CD4-positive, alpha-beta memory T cell (primary cell): ENCODE data around the gene MRPL34. TPM values are rescaled to one million over a fixed set of nuclear protein-coding genes. Genes with fewer than 3 reads are reported as not detected.
A peak's percentile ranks its signal among the peaks of the same experiment; 100 is the strongest.

Experiments
- CTCF ChIA-PET: fragments of 350-600 bp; sonication (Branson Sonifier 250); formaldehyde crosslinking; loops from one replicate; lab custom pipeline; 2021; ENCODE audit warnings: inconsistent platforms; ENCODE audit not compliant: partially characterized antibody; lab: Charles Lee
- POLR2A ChIA-PET: fragments of 350-600 bp; sonication (Branson Sonifier 250); formaldehyde crosslinking; loops from one replicate; lab custom pipeline; 2021; ENCODE audit not compliant: partially characterized antibody; lab: Charles Lee
- DNase-seq, 5 donors: peaks; one replicate each; pipeline versions ENCODE4 v3.0.0 to v3.0.0-alpha.2; 2020 to 2022; ENCODE audit warnings: mixed read lengths in 1 of 5
- H3K27ac ChIP-seq: one replicate; pipeline ENCODE4 v1.7.0; 2013; ENCODE audit warnings: low read depth, low read length
- H3K27me3 ChIP-seq: 2 replicates; pipeline ENCODE4 v1.7.0; 2013; ENCODE audit warnings: mild to moderate bottlenecking, low read length, moderate library complexity; ENCODE audit not compliant: insufficient read depth
- H3K36me3 ChIP-seq: 2 replicates; pipeline ENCODE4 v1.7.0; 2013; ENCODE audit warnings: mild to moderate bottlenecking, low read length, moderate library complexity; ENCODE audit not compliant: insufficient read depth
- H3K4me1 ChIP-seq: 2 replicates; pipeline ENCODE4 v1.7.0; 2013; ENCODE audit warnings: mild to moderate bottlenecking, low read length, moderate library complexity; ENCODE audit not compliant: insufficient read depth
- H3K4me3 ChIP-seq, 2 donors: one replicate each; pipeline ENCODE4 v1.7.0; 2013; ENCODE audit warnings: low read length in 2 of 2, mild to moderate bottlenecking in 1 of 2
- H3K9me3 ChIP-seq, 2 donors: one replicate each; pipeline ENCODE4 v1.7.0; 2013; ENCODE audit warnings: low read length in 2 of 2, control low read depth in 1 of 2; ENCODE audit not compliant: control insufficient read depth in 1 of 2
- H3K27ac Mint-ChIP-seq, 7 donors: one replicate each; pipeline ENCODE4 v1.8.0; 2020 to 2021; ENCODE audit warnings: mixed read lengths in 7 of 7, mild to moderate bottlenecking in 6 of 7, inconsistent platforms in 3 of 7, moderate library complexity in 3 of 7
- H3K27me3 Mint-ChIP-seq, 2 donors: one replicate each; pipeline ENCODE4 v1.8.0; 2020 to 2021; ENCODE audit warnings: mixed read lengths in 2 of 2
- H3K36me3 Mint-ChIP-seq, 2 donors: one replicate each; pipeline ENCODE4 v1.8.0; 2020 to 2021; ENCODE audit warnings: mixed read lengths in 2 of 2, inconsistent platforms in 1 of 2, mild to moderate bottlenecking in 1 of 2
- H3K4me1 Mint-ChIP-seq, 4 donors: one replicate each; pipeline ENCODE4 v1.8.0; 2020 to 2021; ENCODE audit warnings: mixed read lengths in 4 of 4, mild to moderate bottlenecking in 1 of 4
- H3K4me3 Mint-ChIP-seq, 8 donors: one replicate each; pipeline ENCODE4 v1.8.0; 2020 to 2021; ENCODE audit warnings: mixed read lengths in 8 of 8, mild to moderate bottlenecking in 7 of 8, moderate library complexity in 6 of 8, inconsistent platforms in 3 of 8
- H3K9me3 Mint-ChIP-seq, 8 donors: one replicate each; pipeline ENCODE4 v1.8.0; 2020 to 2021; ENCODE audit warnings: mixed read lengths in 8 of 8, mild to moderate bottlenecking in 5 of 8, inconsistent platforms in 3 of 8, moderate library complexity in 1 of 8
- intact Hi-C: fragments of 100-400 bp; cut with micrococcal nuclease; formaldehyde crosslinking; loops from one replicate; pipeline ENCODE4 v1.15.1; 2023
- polyA plus RNA-seq, 2 donors: library from polyadenylated mRNA; unstranded; fragments of 300-500 nt; fragmentation: Illumina TruSeq; gene quantifications; one replicate each; pipeline ENCODE4 v1.2.3, GENCODE V29; 2021
- total RNA-seq, 2 experiments: library from RNA; stranded (reverse); gene quantifications; one replicate each; pipeline ENCODE4 v1.2.3, GENCODE V29; 2021

The MRPL34 gene
- total and polyA plus RNA-seq, 4 experiments from 2014 or later: 69.4 to 250 (median 153) TPM

DNA sequence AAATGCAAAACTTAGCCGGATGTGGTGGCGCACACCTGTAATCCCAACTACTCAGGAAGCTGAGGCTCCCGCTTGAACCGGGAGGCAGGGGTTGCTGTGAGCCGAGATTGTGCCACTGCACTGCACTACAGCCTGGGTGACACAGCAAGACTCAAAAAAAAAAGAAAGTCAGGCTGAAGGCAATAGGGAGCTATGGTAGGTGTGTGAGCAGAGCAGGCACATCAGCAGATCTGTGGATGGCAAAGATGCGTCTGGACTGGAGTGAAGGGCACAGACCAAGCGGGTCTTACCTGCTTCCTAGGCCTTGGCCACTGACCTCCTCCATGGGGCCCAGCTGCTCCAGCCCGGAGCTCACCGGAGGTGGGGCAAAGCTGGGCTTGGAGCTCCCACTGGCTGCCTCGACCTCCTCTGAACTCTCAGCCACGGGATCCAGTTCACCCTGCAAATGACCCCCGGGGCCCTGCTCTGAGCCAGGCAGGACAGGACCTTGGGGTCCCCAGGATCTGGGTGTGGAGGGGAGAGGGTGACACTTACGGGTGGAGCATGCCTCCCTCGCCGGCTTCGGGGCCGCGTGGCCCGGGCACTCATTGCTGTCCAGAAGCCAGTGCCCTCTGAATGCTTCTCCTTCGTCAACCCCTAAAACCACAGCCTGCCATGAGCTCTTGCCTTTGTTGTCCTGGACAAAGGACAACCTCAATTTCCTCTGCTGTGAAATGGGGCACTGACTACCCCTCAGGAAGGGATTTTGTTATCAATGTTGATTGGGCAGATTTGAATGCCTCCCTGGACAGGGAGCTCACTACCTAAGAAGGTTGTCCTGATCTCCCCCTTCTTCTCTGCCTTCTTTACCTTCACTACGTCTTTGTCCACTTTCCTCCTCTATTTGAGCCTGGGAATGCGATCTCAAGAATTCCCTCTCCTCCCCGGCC, 41.7 kb upstream of the MRPL34 start:
- Mint-ChIP-seq H3K27ac (peak overlapping the region in 6 of 7 donors; percentile 7 to 92 (median 51)), H3K36me3 (peaks cover 0 to 10% of the 10 kb centered on the region in 2 donors), H3K4me1 (peaks cover 15 to 39% (median 31%) of the 10 kb centered on the region in 4 donors), H3K4me3 (no peak overlapping the region), H3K27me3 (peaks cover 1 to 2% of the 10 kb centered on the region in 2 donors), H3K9me3 (no peaks in the 10 kb centered on the region)
- ChIA-PET CTCF (interaction anchor here (0.8 to 8.0 kb wide), 7 partner anchors 11 to 155 kb away, joined by 3 to 65 read pairs (median 4); partner anchors contain the start of genes ANKLE1 and OCEL1), POLR2A (interaction anchor here (0.8 to 1.2 kb wide), 2 partner anchors 19 to 125 kb away, joined by 3 read pairs; no protein-coding TSS in a partner anchor)
- intact Hi-C loops: no loop called here
- Histone ChIP-seq H3K27me3 (no peaks in the 10 kb centered on the region), H3K36me3 (peaks cover 3% of the 10 kb centered on the region), H3K4me1 (peaks cover 29% of the 10 kb centered on the region), H3K4me3 (no peak overlapping the region), H3K9me3 (no peaks in the 10 kb centered on the region), H3K27ac (no peak overlapping the region)
- DNase-seq: no peak

DNA sequence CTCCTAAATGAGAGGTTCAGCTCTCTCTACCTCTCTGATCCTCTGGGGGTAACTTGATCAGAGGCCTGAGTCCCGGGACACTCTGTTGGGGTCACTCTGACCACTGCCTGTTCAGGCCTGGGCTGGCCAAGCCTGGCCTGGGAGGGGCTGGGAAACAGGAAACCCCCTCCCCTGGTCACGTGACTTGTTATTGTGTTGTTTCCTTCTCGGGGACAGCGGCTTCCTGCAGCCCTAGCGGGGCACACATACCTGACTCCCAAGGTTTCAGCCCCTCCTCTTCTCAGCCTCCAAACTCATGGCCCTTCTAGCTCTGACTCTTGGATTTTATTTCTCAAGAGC, 41.1 kb upstream of the MRPL34 start, which contains the start of gene USHBP1:
TSS of gene USHBP1 (minus strand) at position 105 of the 339 bp plus-strand sequence. CDS start 446 bp downstream, outside the sequence.
- H3K27ac ChIP-seq: no peak within 1 kb of the TSS
- Mint-ChIP-seq H3K36me3 (peaks cover 0 to 10% of the 10 kb centered on the region in 2 donors), H3K4me1 (peaks cover 15 to 39% (median 31%) of the 10 kb centered on the region in 4 donors), H3K9me3 (no peaks in the 10 kb centered on the region), H3K27ac (peak within 1 kb of the TSS in 5 of 7 donors; percentile 7 to 92 (median 59)), H3K4me3 (peak within 1 kb of the TSS in 1 of 8 donors; percentile 5), H3K27me3 (peaks cover 1 to 2% of the 10 kb centered on the region in 2 donors)
- no peaks in the 10 kb centered on the region for H3K9me3 ChIP-seq
- H3K4me1 ChIP-seq: peaks cover 29% of the 10 kb centered on the region
- ChIA-PET CTCF (interaction anchor here (0.6 to 8.0 kb wide), 6 partner anchors 12 to 154 kb away, joined by 3 to 65 read pairs (median 4); partner anchors contain the start of genes ANKLE1, OCEL1 and USE1), POLR2A (interaction anchor here (0.8 to 1.2 kb wide), 2 partner anchors 18 to 125 kb away, joined by 3 read pairs; no protein-coding TSS in a partner anchor)
- no peaks in the 10 kb centered on the region for H3K27me3 ChIP-seq
- H3K36me3 ChIP-seq: peaks cover 5% of the 10 kb centered on the region
- no peak for DNase-seq
- H3K4me3 ChIP-seq: no peak within 1 kb of the TSS
- intact Hi-C loops: no loop called here

DNA sequence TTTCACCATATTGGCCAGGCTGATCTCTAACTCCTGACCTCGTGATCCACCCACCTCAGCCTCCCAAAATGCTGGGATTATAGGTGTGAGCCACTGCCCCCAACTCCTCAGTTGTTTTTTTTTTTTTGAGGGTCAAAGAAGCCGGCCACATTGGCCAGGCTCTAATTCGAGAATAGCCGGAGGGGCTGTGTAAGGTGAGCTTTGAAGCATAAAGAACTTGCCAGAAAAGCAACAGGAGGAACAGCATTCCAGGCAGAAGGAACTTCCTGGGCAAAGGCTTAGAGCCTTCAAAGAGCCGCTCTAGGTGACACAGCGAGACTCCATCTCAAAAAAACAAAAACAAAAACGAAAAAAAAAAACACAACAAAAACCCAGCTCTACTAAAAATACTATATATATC, 39.6 kb upstream of the MRPL34 start:
- no peaks in the 10 kb centered on the region for H3K9me3 ChIP-seq
- Mint-ChIP-seq H3K9me3 (no peaks in the 10 kb centered on the region), H3K4me1 (peaks cover 12 to 34% (median 27%) of the 10 kb centered on the region in 4 donors), H3K27me3 (peaks cover 1 to 2% of the 10 kb centered on the region in 2 donors), H3K27ac (peak overlapping the region in 3 of 7 donors; percentile 23 to 48 (median 40)), H3K36me3 (peaks cover 4 to 18% of the 10 kb centered on the region in 2 donors), H3K4me3 (peak overlapping the region in 1 of 8 donors; percentile 21)
- no peaks in the 10 kb centered on the region for H3K27me3 ChIP-seq
- no peak for DNase-seq
- H3K4me1 ChIP-seq: peaks cover 26% of the 10 kb centered on the region
- H3K27ac ChIP-seq: no peak overlapping the region
- H3K4me3 ChIP-seq: no peak overlapping the region
- H3K36me3 ChIP-seq: peaks cover 5% of the 10 kb centered on the region
- POLR2A ChIA-PET: interaction anchor here (1.3 to 3.4 kb wide), 7 partner anchors 40 to 191 kb away, joined by 3 to 39 read pairs (median 11); partner anchors contain the start of genes DDA1, HAUS8, MYO9B and OCEL1
- intact Hi-C loops: loop anchor here (2.0 to 5.0 kb wide), 2 partner anchors 39 to 71 kb away; partner anchors contain the start of genes GTPBP3 and OCEL1
- CTCF ChIA-PET: interaction anchor here (0.9 to 6.0 kb wide), 8 partner anchors 11 to 82 kb away, joined by 3 to 47 read pairs (median 5); partner anchors contain the start of gene ANKLE1

DNA sequence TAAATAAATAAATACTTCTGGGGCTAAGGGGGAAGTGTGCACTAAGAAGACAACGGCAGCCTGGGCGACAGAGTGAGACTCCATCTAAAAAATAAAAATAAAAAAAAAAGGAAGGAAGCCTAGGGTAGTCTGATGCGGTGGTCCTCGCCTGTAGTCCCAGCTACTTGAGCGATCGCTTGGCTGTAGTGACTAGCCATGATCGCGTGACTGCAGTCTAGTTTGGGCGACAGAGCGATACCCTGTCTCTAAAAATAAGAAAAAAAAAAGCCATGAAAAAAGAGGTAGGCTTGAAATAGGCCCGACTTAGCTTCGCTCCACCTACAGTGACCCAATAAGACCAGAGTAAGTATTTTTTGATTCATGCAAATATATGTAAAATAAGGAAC, 39.1 kb upstream of the MRPL34 start:
- H3K36me3 ChIP-seq: peaks cover 11% of the 10 kb centered on the region
- Mint-ChIP-seq H3K9me3 (no peaks in the 10 kb centered on the region), H3K4me3 (peak overlapping the region; percentile 83 to 92 (median 88)), H3K27me3 (peaks cover 1 to 2% of the 10 kb centered on the region in 2 donors), H3K27ac (peak overlapping the region; percentile 81 to 95 (median 89)), H3K36me3 (peaks cover 9 to 23% of the 10 kb centered on the region in 2 donors), H3K4me1 (peaks cover 12 to 34% (median 26%) of the 10 kb centered on the region in 4 donors)
- no peak overlapping the region for H3K4me3 ChIP-seq
- ChIA-PET POLR2A (interaction anchor here (0.6 to 3.4 kb wide), 19 partner anchors 15 to 191 kb away, joined by 3 to 39 read pairs (median 6); partner anchors contain the start of genes ABHD8, ANKLE1, DDA1 and HAUS8), CTCF (interaction anchor here (0.7 to 6.0 kb wide), 17 partner anchors 8 to 122 kb away, joined by 3 to 47 read pairs (median 4); partner anchors contain the start of genes ABHD8, ANKLE1 and USE1)
- intact Hi-C loops: loop anchor here (2.0 to 5.0 kb wide), 2 partner anchors 39 to 70 kb away; partner anchors contain the start of genes GTPBP3 and OCEL1
- peaks cover 26% of the 10 kb centered on the region for H3K4me1 ChIP-seq
- H3K27ac ChIP-seq: no peak overlapping the region
- no peak for DNase-seq
- H3K9me3 ChIP-seq: no peaks in the 10 kb centered on the region
- no peaks in the 10 kb centered on the region for H3K27me3 ChIP-seq

DNA sequence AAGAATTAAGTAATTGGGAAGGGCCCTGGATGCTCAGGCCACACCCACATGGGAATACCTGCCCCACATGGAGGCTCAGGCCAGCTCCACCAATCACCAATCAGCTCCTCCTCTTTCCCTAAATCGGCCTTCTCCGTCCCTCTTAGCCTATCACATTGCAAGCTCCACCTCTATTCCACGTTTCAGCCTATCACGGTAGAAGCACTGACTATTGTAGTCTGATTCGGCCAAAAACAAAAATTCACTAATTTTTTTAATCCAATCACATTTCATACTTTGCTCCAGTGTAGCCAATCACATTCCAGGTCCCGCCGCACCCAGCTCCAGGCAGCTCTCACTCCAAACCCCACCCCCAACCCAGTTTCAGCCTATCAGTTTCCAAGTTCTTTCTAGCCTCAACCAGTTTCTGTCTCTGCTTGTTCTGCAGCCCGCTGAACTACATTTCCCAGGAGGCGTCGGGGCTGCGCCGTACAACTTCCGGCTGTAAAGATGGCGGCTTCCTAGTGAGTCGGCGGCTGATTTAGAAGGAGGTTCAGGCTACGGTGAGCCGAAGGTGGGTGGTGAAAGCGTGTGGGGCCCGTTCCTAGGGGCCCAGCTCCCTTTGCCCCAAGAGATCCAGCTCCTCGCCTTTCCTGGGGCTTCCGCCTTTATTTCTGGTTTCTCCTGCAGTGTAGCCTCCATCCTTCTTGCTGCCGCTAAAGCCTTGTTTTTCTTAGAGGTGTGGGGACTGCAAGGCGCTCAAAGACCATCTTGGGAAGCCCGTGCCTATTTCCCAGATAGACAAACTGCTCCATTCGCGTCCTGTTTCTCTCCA, 38.5 kb upstream of the MRPL34 start, which contains the start of gene BABAM1:
TSS of gene BABAM1 (plus strand) at position 469 of the 814 bp plus-strand sequence. CDS start 1,364 bp downstream, outside the sequence.
- peaks cover 9 to 27% of the 10 kb centered on the region in 2 donors for H3K36me3 Mint-ChIP-seq
- H3K4me1 Mint-ChIP-seq: peaks cover 12 to 34% (median 26%) of the 10 kb centered on the region in 4 donors
- Histone ChIP-seq H3K9me3 (no peaks in the 10 kb centered on the region), H3K36me3 (peaks cover 11% of the 10 kb centered on the region), H3K27me3 (no peaks in the 10 kb centered on the region), H3K4me1 (peaks cover 26% of the 10 kb centered on the region), H3K4me3 (peak within 1 kb of the TSS; percentile 90 to 98), H3K27ac (peak within 1 kb of the TSS; percentile 73)
- intact Hi-C loops: loop anchor here (1.0 to 5.0 kb wide), 8 partner anchors 25 to 192 kb away; partner anchors contain the start of genes DDA1, GTPBP3, HAUS8 and MRPL34
- H3K27me3 Mint-ChIP-seq: peaks cover 1 to 2% of the 10 kb centered on the region in 2 donors
- ChIA-PET CTCF (interaction anchor here (0.6 to 6.0 kb wide), 18 partner anchors 9 to 588 kb away, joined by 3 to 47 read pairs (median 4); partner anchors contain the start of genes ABHD8, ANKLE1 and USE1), POLR2A (interaction anchor here (0.6 to 3.4 kb wide), 22 partner anchors 13 to 551 kb away, joined by 3 to 39 read pairs (median 6); partner anchors contain the start of genes ABHD8, ANKLE1, DDA1 and HAUS8)
- peak within 1 kb of the TSS; percentile 81 to 95 (median 89) for H3K27ac Mint-ChIP-seq
- no peaks in the 10 kb centered on the region for H3K9me3 Mint-ChIP-seq
- peak; percentile 97 to 99 (median 99) for DNase-seq
- H3K4me3 Mint-ChIP-seq: peak within 1 kb of the TSS; percentile 83 to 92 (median 88)

DNA sequence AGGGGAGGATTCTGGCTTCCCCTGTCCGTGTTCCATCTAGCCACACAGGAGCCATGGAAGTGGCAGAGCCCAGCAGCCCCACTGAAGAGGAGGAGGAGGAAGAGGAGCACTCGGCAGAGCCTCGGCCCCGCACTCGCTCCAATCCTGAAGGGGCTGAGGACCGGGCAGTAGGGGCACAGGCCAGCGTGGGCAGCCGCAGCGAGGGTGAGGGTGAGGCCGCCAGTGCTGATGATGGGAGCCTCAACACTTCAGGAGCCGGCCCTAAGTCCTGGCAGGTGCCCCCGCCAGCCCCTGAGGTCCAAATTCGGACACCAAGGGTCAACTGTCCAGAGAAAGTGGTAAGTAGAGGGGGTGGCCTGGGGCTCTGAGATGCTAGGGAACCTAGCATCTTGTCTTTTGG, 36.9 kb upstream of the MRPL34 start:
- peaks cover 12 to 30% (median 21%) of the 10 kb centered on the region in 4 donors for H3K4me1 Mint-ChIP-seq
- ChIA-PET POLR2A (interaction anchor here (1.5 to 2.7 kb wide), 2 partner anchors 13 to 143 kb away, joined by 5 to 11 read pairs; partner anchors contain the start of gene ANKLE1), CTCF (interaction anchor here (6.0 kb wide), 1 partner anchor 14 kb away, joined by 47 read pairs; the partner anchor contains the start of gene ANKLE1)
- peaks cover 17% of the 10 kb centered on the region for H3K36me3 ChIP-seq
- H3K27me3 Mint-ChIP-seq: peaks cover 1 to 2% of the 10 kb centered on the region in 2 donors
- intact Hi-C loops: loop anchor here (5.0 kb wide), 1 partner anchor 41 kb away; the partner anchor contains the start of gene OCEL1
- H3K36me3 Mint-ChIP-seq: peaks cover 9 to 29% of the 10 kb centered on the region in 2 donors
- no peaks in the 10 kb centered on the region for H3K9me3 Mint-ChIP-seq
- H3K4me3 ChIP-seq: no peak overlapping the region
- DNase-seq: no peak
- no peaks in the 10 kb centered on the region for H3K9me3 ChIP-seq
- H3K27me3 ChIP-seq: no peaks in the 10 kb centered on the region
- H3K27ac Mint-ChIP-seq: no peak overlapping the region
- no peak overlapping the region for H3K27ac ChIP-seq
- peak overlapping the region in 6 of 8 donors; percentile 42 to 89 (median 51) for H3K4me3 Mint-ChIP-seq
- H3K4me1 ChIP-seq: peaks cover 26% of the 10 kb centered on the region
